GM19328 (cell line): ENCODE measurements around the gene ARHGAP22.

ENCODE experiments used
- ATAC-seq: cut with Tn5 transposase; IDR thresholded peaks from one replicate; pipeline ENCODE4 v1.9.1; 2021; ENCODE audit warnings: mild to moderate bottlenecking, moderate library complexity; ENCODE audit not compliant: unreplicated experiment

ARHGAP22 gene

DNA sequence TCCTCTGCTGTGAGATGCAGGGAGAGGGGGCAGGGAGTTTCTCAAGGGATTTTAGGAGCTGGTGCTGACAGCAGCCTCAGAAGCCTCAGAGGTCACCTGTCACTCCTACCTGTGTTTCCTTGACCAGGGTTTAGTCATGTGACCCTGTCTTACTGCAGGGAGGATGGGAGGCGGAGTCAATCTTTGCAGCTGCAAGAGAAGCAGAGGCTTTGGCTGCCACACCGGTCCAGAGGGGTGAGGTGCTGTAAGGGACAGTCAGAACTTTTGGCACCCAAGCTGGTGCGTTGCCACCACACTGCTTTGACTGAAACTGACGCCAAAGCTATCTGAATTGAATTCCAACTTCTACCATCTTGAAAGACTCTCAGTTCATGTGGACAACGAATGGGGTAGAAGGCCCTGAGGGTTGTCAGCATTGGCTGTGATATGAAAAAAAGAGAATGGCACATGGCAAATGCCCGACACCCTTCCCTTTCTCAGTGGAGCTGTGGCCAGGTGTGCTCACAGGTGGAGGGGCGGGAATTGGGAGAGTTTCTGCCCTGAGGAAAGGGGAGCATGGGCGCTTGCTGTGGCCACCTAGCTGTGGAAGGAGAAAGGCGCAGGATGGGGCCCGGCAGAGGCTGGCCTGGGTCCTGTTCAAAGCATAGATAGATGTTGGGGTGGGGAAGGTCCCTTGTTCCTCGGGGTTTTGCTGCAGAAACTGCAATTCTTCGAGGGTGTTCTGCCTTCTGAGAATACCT lies 69.3 kb downstream of the ARHGAP22 start:
- no peak for ATAC-seq

DNA sequence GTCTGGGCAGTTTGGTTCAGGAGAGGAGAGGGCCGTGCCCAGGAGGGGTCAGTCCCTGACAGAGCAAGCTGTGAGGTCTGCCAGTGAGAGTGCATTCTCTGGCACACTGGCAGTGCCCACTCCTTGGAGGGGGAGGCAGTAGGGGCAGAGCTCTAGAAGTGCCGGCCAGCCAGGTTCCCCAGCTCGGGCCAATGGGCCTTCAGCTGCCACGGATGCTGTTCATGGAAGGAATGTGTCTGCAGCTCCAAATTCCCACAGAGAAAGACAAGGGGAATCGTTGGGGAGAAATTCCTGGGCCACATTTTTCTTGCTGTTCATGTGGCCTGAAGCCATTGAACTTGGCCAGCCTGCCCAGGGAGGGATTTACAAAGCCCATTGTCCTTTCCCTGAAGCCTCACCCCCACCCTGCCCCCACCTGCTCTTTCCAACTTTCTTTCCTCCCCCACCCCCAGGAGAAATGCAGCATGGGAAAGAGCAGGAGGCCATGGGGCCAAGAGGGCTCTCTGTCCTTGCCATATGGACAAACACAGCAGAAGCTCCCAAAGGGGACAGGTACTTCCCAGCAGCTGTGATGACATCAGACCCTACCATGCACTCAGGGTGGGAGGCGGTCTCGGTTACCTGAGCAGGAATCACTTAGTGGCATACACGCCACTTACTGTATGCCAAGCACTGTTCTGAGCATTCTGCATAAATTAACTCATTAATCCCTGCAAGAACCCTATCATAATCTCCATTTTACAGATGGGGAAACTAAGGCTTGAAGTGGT lies 70.7 kb downstream of the ARHGAP22 start:
- no peak for ATAC-seq

DNA sequence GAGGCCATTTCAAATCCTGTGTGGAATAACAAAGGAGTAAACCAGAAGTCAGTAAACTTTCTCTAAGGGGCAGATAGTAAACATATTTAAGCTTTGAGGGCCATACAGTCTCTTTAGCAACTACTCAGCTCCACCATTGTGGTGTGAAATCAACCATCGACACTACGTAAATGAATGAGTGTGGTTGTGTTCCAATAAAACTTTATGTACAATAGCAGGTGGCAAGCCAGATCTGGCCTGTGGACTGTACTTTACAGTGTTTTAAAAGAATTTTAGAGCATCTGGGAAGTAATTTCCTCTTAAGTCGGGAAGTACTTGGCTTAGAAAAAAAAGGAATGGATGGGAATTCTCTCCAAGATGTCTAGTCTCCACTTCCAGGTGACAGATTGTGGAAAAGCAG lies 71.3 kb downstream of the ARHGAP22 start:
- no peak for ATAC-seq

DNA sequence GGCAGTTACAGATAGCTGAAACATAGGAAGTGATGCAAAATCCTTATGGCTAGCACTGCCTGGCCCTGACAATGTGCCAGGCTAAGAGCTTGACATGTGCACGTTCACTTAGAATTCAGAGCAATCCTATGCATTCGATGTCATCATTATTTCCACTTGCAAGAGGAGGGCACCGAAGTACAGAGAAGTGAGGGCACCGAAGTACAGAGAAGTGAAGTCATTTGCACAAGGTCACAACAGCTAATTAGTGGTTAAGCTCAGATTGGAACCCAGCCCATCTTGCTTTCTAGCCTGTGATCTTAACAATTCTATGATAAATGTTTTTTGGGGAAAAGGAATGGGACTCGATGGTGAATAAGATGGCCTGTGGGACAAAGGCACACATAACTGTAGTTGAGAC lies 73.4 kb downstream of the ARHGAP22 start:
- ATAC-seq, result no peak

DNA sequence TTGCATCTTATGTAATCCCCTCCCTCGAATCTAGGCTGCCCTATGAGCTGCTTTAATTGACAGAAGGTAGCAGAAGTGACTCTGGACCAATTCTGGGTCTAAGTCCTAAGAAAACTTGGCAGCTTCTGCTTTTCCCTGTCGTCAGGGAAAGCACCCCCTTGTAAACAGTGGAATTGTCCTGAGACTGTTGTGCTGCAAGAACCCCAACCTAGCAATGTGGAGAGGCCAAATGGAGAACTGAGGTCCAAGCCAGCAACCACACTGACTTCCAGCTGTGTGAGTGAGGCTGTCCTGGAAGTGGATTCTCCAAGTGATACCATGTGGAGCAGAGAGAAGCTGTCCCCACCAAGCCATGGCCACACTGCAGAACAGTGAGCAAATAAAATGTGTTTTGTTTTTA lies 75.5 kb downstream of the ARHGAP22 start:
- ATAC-seq, result no peak

DNA sequence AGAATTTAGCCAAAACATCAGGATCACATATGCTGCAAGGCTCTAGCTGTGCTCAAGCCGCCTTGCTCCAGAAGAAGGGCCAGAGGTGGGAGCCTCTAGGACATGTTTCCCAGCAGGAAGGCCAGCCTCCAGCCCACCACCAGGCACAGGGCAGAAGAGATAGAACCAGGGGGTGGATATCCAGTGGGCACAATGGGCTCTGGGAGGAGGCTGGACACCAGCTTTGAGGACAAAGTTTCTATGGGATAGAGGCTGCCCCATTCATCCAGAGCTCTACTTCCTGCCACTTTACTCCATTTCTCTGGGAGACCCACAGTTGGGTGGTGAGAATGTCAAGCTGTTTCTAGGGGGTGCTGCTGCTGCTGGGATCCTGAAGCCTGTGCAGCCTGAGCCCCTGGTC lies 77.1 kb downstream of the ARHGAP22 start:
- no peak for ATAC-seq

DNA sequence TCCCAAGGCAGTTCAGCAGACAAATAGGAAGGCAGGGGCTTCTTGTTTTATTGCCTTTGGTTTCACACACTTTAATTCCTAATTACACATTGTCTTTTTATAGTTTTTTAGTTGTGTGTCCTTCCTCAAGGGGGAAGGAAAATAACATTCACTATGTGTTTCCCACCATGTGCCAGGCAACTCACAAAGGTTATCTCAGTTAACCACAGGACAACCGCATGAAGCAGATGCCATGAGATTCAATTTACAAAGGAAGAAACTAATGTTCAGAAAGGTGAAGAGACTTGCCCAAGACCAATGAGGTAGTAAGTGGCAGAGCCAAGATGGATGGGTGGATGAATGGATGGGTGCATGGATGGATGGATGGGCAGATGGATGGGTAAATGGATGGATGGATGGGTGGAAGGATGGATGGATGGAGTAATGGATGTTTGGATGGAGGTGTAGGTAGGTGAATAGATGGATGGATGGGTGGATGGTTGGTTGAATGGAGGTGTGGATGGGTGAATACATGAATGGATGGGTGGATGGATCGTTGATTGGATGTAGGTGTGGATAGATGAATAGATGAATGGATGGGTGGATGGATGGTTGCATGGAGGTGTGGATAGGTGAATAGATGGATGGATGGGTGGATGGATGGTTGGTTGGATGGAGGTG lies 77.9 kb downstream of the ARHGAP22 start:
- no peak for ATAC-seq

DNA sequence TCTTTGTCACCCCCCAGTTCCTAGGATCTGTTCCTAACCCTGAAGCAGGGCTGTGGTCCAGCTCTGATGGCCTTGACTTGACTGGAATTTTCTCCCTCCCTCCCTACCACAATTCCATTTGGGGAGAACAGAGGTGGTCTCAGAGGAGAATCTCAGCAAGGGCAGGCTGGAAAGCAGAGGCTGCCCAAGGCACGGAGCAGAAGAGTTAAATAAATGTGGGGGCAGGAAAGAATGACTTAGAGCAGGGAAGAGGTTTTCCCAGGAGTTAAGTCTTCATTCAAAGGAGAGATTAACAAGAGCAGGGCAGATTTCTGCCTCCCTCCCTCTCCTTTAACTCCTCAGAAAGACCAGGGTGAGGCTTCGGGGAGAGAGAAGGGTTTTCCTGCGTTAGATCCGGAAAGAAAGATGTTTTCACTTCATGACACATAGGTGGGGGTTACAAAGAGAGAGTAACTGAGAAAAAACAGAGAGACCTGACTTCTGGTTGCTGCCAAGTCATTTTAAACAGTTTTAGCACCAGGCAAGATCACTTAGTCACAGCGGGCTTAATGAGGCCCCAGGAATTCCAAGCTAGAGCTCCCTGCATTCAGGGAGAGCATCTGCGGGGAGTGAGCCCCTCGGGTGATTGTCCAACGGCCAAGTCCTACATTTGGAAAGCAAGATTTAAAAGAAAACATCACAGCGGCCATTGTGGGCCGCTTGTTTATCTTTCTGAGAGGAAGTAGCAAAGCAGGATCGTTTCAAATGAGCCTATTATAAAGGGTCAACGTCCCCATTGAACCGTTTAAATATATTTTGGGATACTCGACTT lies 78.7 kb downstream of the ARHGAP22 start:
- no peak for ATAC-seq

DNA sequence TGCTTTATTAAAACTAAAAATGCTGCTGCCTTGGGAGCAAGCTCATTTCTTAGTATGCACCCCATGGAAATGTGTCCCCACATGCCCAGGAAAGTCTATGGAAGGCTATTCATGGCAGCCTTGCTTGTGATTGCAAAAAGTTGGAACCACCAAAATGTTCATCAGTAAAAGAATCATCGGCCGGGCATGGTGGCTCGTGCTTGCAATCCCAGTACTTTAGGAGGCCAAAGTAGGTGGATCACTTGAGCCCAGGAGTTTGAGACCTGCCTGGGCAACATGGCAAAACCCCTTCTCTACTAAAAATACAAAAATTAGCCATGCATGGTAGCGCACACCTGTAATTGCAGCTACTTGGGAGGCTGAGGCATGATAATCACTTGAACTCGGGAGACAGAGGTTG lies 79.8 kb downstream of the ARHGAP22 start:
- ATAC-seq, result no peak

DNA sequence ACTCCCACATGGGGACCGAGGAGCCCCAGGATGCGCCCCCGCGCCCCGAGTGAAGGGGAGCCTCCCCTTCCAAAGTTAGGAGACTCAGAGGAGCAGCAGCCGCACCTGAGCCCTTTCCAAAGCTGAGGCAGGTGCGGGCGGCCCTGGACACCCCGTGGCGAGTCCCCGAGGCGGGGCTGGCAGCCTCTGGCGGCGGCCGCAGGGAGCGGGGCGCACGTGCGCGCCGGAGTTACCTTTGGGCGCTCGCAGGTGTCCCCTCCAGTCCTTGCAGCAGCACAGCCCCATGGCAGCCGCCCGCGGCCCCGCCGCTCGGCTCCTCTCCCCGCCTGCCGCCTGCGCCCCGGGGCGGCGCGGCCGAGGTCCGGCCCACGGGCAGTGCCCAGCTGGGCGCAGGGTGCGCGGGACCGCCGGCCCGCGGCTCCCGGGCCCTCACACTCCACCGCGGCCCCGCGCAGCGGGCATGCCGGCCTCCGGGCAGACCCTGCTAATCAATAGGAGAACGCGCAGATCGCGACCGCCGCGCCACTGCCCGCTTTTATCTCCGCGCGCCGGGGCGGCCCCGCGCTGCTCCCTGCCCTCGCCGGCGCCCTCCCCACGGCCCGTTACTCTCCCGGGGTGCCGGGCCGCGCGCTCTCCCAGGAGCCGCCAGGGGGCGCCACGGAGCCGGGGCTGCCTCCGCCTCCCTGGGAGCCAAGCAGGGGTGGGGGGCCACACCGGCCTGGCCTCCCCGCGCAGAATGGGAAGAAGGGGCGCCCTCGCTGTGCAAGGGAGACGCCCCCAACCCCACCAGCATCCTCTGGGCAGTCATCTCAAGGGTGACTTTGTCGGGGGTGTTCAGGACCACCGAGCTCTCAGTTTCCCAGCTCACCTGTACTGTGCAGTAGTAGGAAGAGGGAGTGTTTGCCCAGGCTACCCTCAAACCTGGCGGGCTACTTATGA lies 80.8 kb downstream of the ARHGAP22 start:
- ATAC-seq, result no peak

DNA sequence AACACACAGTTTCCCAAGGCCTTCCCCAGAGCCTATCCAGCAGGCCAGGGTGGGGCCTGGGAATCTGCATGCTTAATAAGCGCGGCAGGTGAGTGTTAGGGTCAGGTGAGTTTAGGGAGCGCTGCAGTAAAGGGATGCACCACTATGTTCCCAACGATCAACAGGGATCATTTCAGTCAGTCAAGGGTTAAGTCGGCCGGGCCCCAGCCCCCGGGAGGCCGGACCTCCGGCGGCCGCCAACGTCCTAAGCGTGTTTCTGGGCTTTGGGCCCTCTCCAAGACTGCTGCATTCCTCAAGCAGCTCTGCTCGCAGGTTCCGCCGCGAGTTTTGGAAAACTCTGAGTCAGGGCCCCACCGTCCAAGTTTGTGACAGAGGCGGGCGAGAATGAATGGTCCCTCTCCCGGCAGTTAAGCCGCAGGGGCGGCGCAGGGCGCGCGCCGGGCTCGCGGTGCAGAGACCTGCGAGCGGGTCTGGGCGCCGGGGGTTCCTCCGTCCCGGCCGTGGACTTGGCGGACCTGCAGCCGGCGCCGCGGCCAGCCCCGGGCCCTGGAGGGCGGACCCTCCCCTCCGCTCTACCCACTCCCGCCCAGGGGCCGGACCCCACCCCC lies 81.6 kb downstream of the ARHGAP22 start:
- ATAC-seq, result no peak

DNA sequence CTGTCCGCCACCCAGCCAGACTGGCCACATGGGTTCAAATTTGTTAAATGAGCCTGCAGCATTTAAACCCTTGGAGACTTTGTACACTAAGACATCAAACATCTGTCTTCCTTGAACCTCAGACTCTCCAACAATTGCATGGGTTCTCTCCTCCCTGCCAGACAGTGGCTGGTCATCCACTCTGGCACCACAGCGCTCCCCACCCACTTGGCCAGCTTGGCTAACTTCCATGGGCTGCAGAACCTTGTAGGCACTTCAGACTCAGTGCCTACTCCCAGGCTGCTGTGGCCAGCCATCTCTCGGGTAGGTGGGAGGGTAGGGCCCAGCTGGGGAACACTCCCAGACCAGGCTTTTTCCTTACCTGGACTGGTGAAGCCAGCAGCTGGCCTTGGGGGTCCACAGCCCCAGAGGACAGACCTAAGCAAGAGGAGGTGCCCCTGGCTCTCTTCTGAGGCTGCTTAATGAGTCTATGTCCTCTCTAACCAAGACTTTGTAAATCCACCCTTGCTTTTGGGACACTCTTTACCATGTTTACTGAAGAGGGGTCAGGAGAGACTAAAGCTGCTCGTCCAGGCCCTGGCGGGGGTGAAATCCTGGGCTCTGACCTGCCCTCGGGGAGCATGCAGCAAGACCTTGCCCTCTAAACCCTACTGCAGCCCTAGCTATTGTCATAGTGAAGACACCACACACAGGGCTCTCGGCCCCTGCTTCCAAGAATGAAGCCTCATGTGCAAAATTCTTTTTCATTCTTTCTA lies 82.7 kb downstream of the ARHGAP22 start:
- ATAC-seq, result no peak

DNA sequence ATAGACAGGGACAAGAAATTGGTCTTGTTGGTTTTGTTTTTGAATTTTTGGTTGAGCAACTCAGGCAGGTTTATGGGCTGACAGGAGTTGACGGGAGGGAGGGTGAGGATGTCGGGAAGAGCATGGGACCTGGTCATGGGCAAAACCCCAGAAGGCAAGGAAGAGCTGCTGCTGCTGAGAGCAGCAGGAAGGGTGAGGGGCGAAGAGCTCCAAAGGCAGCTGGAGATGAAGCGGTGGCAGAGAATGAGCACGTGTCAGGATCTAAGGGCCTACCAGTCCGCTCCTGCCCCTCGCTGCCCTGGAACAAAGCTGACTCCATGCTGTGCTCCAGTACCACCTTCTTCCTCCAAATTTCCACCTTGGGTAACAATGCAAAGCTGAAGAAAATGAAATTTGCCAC lies 84.3 kb downstream of the ARHGAP22 start:
- no peak for ATAC-seq

DNA sequence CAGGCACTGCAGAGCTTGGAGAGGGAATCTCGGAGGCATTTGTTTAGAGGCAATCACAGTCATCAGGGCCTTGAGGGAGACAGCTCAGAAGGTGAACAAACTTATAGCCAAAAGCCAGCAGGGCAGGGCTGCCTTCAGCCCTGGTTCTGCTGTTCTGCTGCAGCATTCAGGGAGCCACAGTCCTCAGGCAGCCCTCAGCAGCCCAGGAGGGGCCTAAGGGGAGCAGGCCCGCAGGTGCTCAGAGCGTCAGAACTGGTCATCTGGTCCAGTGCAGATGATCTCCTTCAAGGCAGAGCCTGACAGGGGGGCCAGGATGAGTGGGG lies 84.7 kb downstream of the ARHGAP22 start:
- ATAC-seq, result no peak

DNA sequence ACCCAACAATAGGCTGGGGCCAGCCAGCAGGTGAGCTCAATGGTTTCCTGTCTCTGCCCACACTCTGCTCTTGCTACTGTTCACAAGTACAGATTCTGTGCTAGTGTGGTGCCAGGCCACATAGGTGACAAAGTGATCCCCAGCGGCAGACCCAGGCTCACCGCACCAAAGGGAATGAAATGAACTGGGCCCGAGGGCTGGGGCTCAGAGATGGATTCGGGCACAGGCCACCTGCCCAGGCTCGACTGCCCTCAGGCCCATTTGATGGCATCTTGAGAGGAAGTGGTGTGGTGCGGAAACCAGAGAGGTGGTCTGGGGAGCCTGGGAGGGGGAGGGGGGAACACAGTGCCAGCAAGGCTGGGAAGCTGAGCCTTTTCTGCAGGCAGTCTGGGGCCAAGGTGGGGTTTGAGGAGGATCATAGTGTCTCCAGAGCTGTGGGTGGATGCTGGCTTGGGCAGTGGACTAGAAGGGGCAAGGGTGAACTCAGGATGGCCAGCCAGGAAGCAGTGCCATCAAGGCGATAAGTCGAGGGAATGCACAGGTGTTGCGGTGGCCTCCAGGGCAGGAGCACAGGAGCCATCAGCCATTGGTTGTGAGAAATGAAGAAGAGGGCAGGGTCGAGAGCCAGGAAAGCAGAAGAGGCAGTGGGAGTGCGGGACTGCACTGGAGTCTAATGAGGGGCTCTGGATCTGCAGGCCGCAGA lies 85.2 kb downstream of the ARHGAP22 start:
- no peak for ATAC-seq

DNA sequence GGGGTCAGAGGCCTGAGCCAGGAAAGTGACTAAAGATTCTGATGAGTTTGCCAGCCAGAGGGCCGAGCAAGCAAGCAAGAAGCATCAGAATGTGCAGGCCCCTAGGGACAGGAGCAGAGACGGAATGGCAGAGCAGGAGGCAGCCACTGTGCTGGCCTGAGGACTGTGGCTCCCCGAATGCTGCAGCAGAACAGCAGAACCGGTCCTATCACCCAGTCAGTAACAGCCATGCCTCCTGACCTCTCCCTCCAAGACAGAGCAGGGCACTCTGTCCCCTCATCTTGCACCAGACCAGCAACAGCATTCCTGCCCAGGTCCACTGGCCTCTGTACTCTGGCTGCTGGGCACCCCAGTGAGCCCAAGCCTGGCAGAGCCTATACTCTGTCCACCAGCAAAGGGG lies 85.9 kb downstream of the ARHGAP22 start:
- no peak for ATAC-seq

DNA sequence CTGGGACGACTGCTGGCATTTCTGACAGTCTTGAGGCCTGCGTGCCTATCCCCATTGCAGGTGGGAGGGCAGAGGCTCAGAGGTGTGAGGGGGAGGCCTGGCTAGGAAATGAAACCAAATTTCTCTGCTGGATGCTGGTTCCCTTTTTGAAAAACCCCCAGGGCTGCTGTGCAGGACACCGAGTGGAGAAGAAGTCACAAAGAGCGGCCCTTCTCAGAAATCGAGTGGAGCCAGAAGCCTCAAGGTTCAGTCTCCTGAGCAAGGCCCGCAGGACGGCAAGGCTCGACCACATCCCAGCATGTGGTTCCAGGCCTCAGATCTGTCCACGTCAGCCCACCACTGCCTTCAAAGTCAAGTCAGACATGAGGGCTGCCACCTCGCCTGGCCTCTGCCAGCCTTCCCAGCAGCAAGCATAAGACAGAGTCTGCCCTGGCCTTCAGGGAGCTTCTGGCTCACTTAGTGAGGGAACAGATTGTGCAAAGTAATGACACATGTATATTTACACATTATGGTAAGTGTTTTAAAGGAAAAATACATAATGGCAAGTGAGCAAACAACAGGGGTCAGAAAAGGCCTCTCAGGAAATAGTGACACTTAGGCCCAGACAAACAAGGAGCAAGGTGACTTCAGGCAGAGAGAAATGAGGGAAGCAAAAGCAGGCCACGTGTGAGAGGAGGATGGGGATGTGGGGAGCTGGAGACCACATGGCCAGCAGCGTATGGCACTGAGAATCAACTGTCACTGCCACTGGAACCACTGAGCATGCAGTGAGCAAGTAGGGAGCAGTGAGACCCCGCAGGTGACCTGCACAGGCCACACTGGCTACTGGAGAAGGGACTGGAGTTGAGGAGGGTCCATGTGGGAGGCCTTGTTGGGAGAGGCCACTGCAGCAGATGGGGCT lies 86.7 kb downstream of the ARHGAP22 start:
- no peak for ATAC-seq
